Measurements from ENCODE around the gene ZC3H12A.
A peak's percentile ranks its signal among the peaks of the same experiment; 100 is the strongest.

ZC3H12A gene

GRCh38 chr1:37474046-37474696 is at the start of gene ZC3H12A:
Gene ZC3H12A, plus strand, starts transcription at chr1:37474580. Its CDS starts 917 bp downstream, at chr1:37475497.
- DNase-seq (ENCODE audit: low read depth in 2 of 2) = peak; percentile 82 to 85

- no peak for DNase-seq (ENCODE audit: low read depth in 2 of 2)
Observed at GRCh38 chr1:37425221-37425620, 49.2 kb upstream of the ZC3H12A start.

- no peak for DNase-seq (ENCODE audit: low read depth in 2 of 2)
Observed at GRCh38 chr1:37429029-37429428, 45.4 kb upstream of the ZC3H12A start.

- DNase-seq (ENCODE audit: low read depth in 2 of 2) = no peak
Observed at GRCh38 chr1:37430103-37430985, 44.0 kb upstream of the ZC3H12A start.

- no peak for DNase-seq (ENCODE audit: low read depth in 2 of 2)
Observed at GRCh38 chr1:37432716-37433115, 41.7 kb upstream of the ZC3H12A start.

- no peak for DNase-seq (ENCODE audit: low read depth in 2 of 2)
Observed at GRCh38 chr1:37433171-37433570, 41.2 kb upstream of the ZC3H12A start.

- peak; percentile 32 to 53 for DNase-seq (ENCODE audit: low read depth in 2 of 2)
Observed at GRCh38 chr1:37434292-37435225, 39.8 kb upstream of the ZC3H12A start.

- no peak for DNase-seq (ENCODE audit: low read depth in 2 of 2)
Observed at GRCh38 chr1:37437087-37437486, 37.3 kb upstream of the ZC3H12A start.

- DNase-seq (ENCODE audit: low read depth in 2 of 2) = no peak
Observed at GRCh38 chr1:37438037-37438868, 36.1 kb upstream of the ZC3H12A start.

GRCh38 chr1:37438869-37439343 is 35.5 kb upstream of the ZC3H12A start:
- DNase-seq (ENCODE audit: low read depth in 2 of 2) = no peak

- no peak for DNase-seq (ENCODE audit: low read depth in 2 of 2)
Observed at GRCh38 chr1:37439349-37439995, 34.9 kb upstream of the ZC3H12A start.

GRCh38 chr1:37441490-37441889 is 32.9 kb upstream of the ZC3H12A start:
- no peak for DNase-seq (ENCODE audit: low read depth in 2 of 2)

GRCh38 chr1:37442139-37442538 is 32.2 kb upstream of the ZC3H12A start:
- no peak for DNase-seq (ENCODE audit: low read depth in 2 of 2)

- no peak for DNase-seq (ENCODE audit: low read depth in 2 of 2)
Observed at GRCh38 chr1:37442644-37443043, 31.7 kb upstream of the ZC3H12A start.

GRCh38 chr1:37446874-37447273 is 27.5 kb upstream of the ZC3H12A start:
- DNase-seq (ENCODE audit: low read depth in 2 of 2) = no peak

GRCh38 chr1:37448185-37448584 is 26.2 kb upstream of the ZC3H12A start:
- no peak for DNase-seq (ENCODE audit: low read depth in 2 of 2)

GRCh38 chr1:37448691-37449417 is 25.5 kb upstream of the ZC3H12A start:
- DNase-seq (ENCODE audit: low read depth in 2 of 2) = no peak

GRCh38 chr1:37449936-37450335 is 24.4 kb upstream of the ZC3H12A start:
- DNase-seq (ENCODE audit: low read depth in 2 of 2) = no peak

GRCh38 chr1:37452416-37452815 is 22.0 kb upstream of the ZC3H12A start:
- no peak for DNase-seq (ENCODE audit: low read depth in 2 of 2)

GRCh38 chr1:37453647-37454046 is 20.7 kb upstream of the ZC3H12A start:
- DNase-seq (ENCODE audit: low read depth in 2 of 2) = no peak

All from stimulated activated CD8-positive, alpha-beta memory T cell treated with anti-CD3 and anti-CD28 coated beads, Interleukin-7, amount 100 ng/mL, for 1 hour (primary cell).